ENCODE measurements around the gene USP10.

USP10 gene

DNA sequence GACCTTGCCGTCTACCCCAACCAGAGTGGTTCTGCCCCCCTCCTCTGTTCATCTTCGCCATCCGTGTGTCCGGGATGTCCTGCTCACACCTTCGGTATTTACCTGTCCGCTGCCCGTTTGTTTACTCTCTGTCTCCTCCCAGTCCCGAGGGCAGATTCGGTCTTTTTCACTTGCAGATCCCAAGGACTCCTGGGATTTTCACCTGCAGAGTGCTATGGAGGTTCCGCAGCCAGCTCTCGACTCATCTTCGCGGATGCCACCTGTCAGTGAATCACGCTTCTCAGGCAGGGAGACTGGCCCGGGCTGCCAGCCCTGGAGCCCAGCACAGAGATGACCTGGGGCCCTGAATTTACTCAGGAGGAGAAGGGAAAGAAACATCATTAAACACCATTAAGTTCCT, 128.1 kb downstream of the USP10 start:
- DNase-seq = no peak

GRCh38 chr16:84828322-84828721, 128.5 kb downstream of the USP10 start:
- DNase-seq = no peak

Data from CD4-positive, alpha-beta T cell treated with Interleukin-4 for 4 hours (primary cell).